Lung (tissue), 12 donors: ENCODE measurements around the gene PHF21B. TPM values are rescaled to one million over a fixed set of nuclear protein-coding genes. Genes with fewer than 3 reads are reported as not detected.

ENCODE experiments used
- ATAC-seq: fragments of 200-7000 bp; cut with Tn5 transposase; one replicate; pipeline ENCODE4 v1.9.1; 2020; ENCODE audit warnings: moderate number of reproducible peaks; ENCODE audit not compliant: insufficient read depth, low FRiP score
- DNase-seq, 3 donors: peaks; one replicate each; pipeline ENCODE4 v3.0.0-alpha.2; 2013 to 2017
- H3K27ac ChIP-seq, 2 donors: one replicate each; pipeline ENCODE4 v1.5.1; 2013; ENCODE audit warnings: mild to moderate bottlenecking in 2 of 2, moderate library complexity in 2 of 2, control low read depth in 1 of 2, inconsistent platforms in 1 of 2, low read depth in 1 of 2, low read length in 1 of 2
- H3K27me3 ChIP-seq, 3 donors: one replicate each; pipeline ENCODE4 v1.5.1; 2013; ENCODE audit warnings: low read length in 2 of 3; ENCODE audit not compliant: control insufficient read depth in 3 of 3, insufficient read depth in 3 of 3
- H3K36me3 ChIP-seq, 4 donors: one replicate each; pipeline ENCODE4 v1.5.1; 2013; ENCODE audit warnings: low read length in 4 of 4, mild to moderate bottlenecking in 1 of 4, moderate library complexity in 1 of 4; ENCODE audit not compliant: control insufficient read depth in 4 of 4, insufficient read depth in 4 of 4
- H3K4me1 ChIP-seq, 5 donors: one replicate each; pipeline ENCODE4 v1.5.1; 2013; ENCODE audit warnings: low read length in 5 of 5, mild to moderate bottlenecking in 2 of 5, moderate library complexity in 1 of 5; ENCODE audit not compliant: control insufficient read depth in 5 of 5, insufficient read depth in 5 of 5
- H3K4me3 ChIP-seq: one replicate; pipeline ENCODE4 v1.5.1; 2013; ENCODE audit warnings: mild to moderate bottlenecking, control low read depth, moderate library complexity
- H3K9ac ChIP-seq, 2 donors: one replicate each; pipeline ENCODE4 v1.5.1; 2013; ENCODE audit warnings: low read length in 2 of 2, control low read depth in 1 of 2; ENCODE audit not compliant: insufficient read depth in 1 of 2
- H3K9me3 ChIP-seq, 4 donors: one replicate each; pipeline ENCODE4 v1.5.1; 2013; ENCODE audit warnings: low read length in 3 of 4, mild to moderate bottlenecking in 1 of 4, moderate library complexity in 1 of 4; ENCODE audit not compliant: control insufficient read depth in 4 of 4, insufficient read depth in 3 of 4
- CTCF ChIP-seq: IDR thresholded peaks from 2 replicates; pipeline ENCODE4 v1.5.1; 2012; ENCODE audit warnings: mild to moderate bottlenecking; ENCODE audit errors: control extremely low read depth, extremely low read depth
- WGBS, 2 donors: extraction: QIAGEN DNeasy Blood & Tissue Kit; methylation state at CpG; one replicate each; pipeline ENCODE4 v1.1.7; 2013; 5-methylcytosine and 5-hydroxymethylcytosine counted together
- polyA plus RNA-seq, 2 donors: library from polyadenylated mRNA; stranded (reverse); fragments of 200-250 nt; gene quantifications; one replicate each; pipeline ENCODE4 v1.2.1, GENCODE V29; 2013
- total RNA-seq, 2 donors: library from RNA; depleted of rRNA in 1 of 2; stranded (reverse); fragments of >200 nt in 1 of 2; gene quantifications; one replicate each; pipeline ENCODE4 v1.2.1, GENCODE V29; 2014 to 2021
- donor health status: control.
- donor health status: control.
- donor health status: Bipolar disorder and iron deficiency.
- donor health status: healthy.
- donor health status: DM: yes; HTN: yes; CAD: no.

The PHF21B gene
- total and polyA plus RNA-seq, 4 donors = 0.03 to 0.43 (median 0.26) TPM

- Histone ChIP-seq H3K27me3 (peaks cover 0 to 5% (median 4%) of the 10 kb centered on the region in 3 donors), H3K27ac (no peak overlapping the region), H3K4me3 (no peak overlapping the region), H3K9me3 (peaks cover 0 to 7% (median 0%) of the 10 kb centered on the region in 4 donors), H3K9ac (no peak overlapping the region), H3K4me1 (no peaks in the 10 kb centered on the region), H3K36me3 (no peaks in the 10 kb centered on the region)
- no peak for ATAC-seq
- 89% methylated on average over 11 of the region's 11 CpGs for WGBS, 2 donors
- no peak for DNase-seq
- TF ChIP-seq CTCF = no peak
Observed at GRCh38 chr22:44998296-44998695, 11.5 kb downstream of the PHF21B start.

GRCh38 chr22:44997060-44997459, 12.7 kb downstream of the PHF21B start:
- 77 to 80% methylated on average over 9 of the region's 9 CpGs for WGBS, 2 donors
- DNase-seq (no peak), ATAC-seq (no peak)
- H3K9me3 ChIP-seq = peaks cover 0 to 4% (median 0%) of the 10 kb centered on the region in 4 donors
- peaks cover 0 to 4% (median 0%) of the 10 kb centered on the region in 3 donors for H3K27me3 ChIP-seq
- no peaks in the 10 kb centered on the region for H3K36me3 ChIP-seq
- H3K27ac ChIP-seq = no peak overlapping the region
- TF ChIP-seq CTCF = no peak
- H3K9ac ChIP-seq = no peak overlapping the region
- H3K4me3 ChIP-seq = no peak overlapping the region
- no peaks in the 10 kb centered on the region for H3K4me1 ChIP-seq

GRCh38 chr22:44996648-44997047, 13.2 kb downstream of the PHF21B start:
- no peak for ATAC-seq
- no peak for DNase-seq
- WGBS, 2 donors = 93 to 94% methylated on average over 16 of the region's 16 CpGs
- H3K27me3 ChIP-seq = peaks cover 0 to 4% (median 0%) of the 10 kb centered on the region in 3 donors
- TF ChIP-seq CTCF = no peak
- no peak overlapping the region for H3K9ac ChIP-seq
- no peaks in the 10 kb centered on the region for H3K4me1 ChIP-seq
- no peaks in the 10 kb centered on the region for H3K36me3 ChIP-seq
- no peak overlapping the region for H3K27ac ChIP-seq
- H3K9me3 ChIP-seq = peaks cover 0 to 4% (median 0%) of the 10 kb centered on the region in 4 donors
- H3K4me3 ChIP-seq = no peak overlapping the region

- H3K4me1 ChIP-seq = no peaks in the 10 kb centered on the region
- H3K4me3 ChIP-seq = no peak overlapping the region
- no peak overlapping the region for H3K27ac ChIP-seq
- peaks cover 0 to 4% (median 0%) of the 10 kb centered on the region in 4 donors for H3K9me3 ChIP-seq
- no peak for DNase-seq
- no peak overlapping the region for H3K9ac ChIP-seq
- H3K27me3 ChIP-seq = peaks cover 0 to 4% (median 0%) of the 10 kb centered on the region in 3 donors
- WGBS, 2 donors = 76 to 88% methylated on average over 9 of the region's 9 CpGs
- TF ChIP-seq CTCF = no peak
- no peaks in the 10 kb centered on the region for H3K36me3 ChIP-seq
- ATAC-seq = no peak
Observed at GRCh38 chr22:44996120-44996519, 13.7 kb downstream of the PHF21B start.
